WI38 (cell line): Measurements from ENCODE around the gene MND1.

Experiments used
- H3K4me3 ChIP-seq: 2 replicates; pipeline ENCODE4 v1.5.1; 2011; ENCODE audit warnings: low read depth, mild to moderate bottlenecking, control low read depth, low read length
- TF ChIP-seq, protein P1 (sequence below): IDR thresholded peaks from 2 replicates; pipeline ENCODE4 v1.5.1; 2012; ENCODE audit warnings: low read depth, mild to moderate bottlenecking, control low read depth, low read length

The MND1 gene

DNA sequence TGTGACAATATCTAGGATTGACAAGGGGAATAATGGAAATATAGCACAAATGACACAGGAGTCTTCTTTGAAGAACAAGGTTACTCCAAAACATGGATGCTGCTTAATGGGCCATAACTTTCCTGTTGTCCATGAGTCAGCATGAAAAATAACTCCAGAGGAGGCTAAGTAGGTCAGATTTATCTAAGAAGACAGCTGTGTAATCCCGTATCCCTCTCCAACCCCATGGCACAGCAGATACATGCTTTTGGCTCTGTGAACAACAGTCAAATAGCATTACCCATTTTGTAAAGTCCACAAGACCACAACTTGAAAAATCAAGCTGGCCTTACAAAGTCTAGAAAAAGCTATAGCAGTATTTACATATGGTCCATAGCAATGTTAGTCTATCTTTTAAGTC, 119.6 kb downstream of the MND1 start:
- TF ChIP-seq, protein P1, sequence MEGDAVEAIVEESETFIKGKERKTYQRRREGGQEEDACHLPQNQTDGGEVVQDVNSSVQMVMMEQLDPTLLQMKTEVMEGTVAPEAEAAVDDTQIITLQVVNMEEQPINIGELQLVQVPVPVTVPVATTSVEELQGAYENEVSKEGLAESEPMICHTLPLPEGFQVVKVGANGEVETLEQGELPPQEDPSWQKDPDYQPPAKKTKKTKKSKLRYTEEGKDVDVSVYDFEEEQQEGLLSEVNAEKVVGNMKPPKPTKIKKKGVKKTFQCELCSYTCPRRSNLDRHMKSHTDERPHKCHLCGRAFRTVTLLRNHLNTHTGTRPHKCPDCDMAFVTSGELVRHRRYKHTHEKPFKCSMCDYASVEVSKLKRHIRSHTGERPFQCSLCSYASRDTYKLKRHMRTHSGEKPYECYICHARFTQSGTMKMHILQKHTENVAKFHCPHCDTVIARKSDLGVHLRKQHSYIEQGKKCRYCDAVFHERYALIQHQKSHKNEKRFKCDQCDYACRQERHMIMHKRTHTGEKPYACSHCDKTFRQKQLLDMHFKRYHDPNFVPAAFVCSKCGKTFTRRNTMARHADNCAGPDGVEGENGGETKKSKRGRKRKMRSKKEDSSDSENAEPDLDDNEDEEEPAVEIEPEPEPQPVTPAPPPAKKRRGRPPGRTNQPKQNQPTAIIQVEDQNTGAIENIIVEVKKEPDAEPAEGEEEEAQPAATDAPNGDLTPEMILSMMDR: no peak
- H3K4me3 ChIP-seq: no peak overlapping the region
